ENCODE data around the gene SSBP3.
A peak's percentile ranks its signal among the peaks of the same experiment; 100 is the strongest.

SSBP3 gene

GRCh38 chr1:54311506-54311905, 94.7 kb downstream of the SSBP3 start:
- DNase-seq (ENCODE audit: low read depth) = no peak
- TF ChIP-seq, protein P1, sequence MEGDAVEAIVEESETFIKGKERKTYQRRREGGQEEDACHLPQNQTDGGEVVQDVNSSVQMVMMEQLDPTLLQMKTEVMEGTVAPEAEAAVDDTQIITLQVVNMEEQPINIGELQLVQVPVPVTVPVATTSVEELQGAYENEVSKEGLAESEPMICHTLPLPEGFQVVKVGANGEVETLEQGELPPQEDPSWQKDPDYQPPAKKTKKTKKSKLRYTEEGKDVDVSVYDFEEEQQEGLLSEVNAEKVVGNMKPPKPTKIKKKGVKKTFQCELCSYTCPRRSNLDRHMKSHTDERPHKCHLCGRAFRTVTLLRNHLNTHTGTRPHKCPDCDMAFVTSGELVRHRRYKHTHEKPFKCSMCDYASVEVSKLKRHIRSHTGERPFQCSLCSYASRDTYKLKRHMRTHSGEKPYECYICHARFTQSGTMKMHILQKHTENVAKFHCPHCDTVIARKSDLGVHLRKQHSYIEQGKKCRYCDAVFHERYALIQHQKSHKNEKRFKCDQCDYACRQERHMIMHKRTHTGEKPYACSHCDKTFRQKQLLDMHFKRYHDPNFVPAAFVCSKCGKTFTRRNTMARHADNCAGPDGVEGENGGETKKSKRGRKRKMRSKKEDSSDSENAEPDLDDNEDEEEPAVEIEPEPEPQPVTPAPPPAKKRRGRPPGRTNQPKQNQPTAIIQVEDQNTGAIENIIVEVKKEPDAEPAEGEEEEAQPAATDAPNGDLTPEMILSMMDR (IDR thresholded peaks at IDR 0.05; ENCODE audit: insufficient read depth, low read depth, low read length, missing control alignments) = no peak

DNA sequence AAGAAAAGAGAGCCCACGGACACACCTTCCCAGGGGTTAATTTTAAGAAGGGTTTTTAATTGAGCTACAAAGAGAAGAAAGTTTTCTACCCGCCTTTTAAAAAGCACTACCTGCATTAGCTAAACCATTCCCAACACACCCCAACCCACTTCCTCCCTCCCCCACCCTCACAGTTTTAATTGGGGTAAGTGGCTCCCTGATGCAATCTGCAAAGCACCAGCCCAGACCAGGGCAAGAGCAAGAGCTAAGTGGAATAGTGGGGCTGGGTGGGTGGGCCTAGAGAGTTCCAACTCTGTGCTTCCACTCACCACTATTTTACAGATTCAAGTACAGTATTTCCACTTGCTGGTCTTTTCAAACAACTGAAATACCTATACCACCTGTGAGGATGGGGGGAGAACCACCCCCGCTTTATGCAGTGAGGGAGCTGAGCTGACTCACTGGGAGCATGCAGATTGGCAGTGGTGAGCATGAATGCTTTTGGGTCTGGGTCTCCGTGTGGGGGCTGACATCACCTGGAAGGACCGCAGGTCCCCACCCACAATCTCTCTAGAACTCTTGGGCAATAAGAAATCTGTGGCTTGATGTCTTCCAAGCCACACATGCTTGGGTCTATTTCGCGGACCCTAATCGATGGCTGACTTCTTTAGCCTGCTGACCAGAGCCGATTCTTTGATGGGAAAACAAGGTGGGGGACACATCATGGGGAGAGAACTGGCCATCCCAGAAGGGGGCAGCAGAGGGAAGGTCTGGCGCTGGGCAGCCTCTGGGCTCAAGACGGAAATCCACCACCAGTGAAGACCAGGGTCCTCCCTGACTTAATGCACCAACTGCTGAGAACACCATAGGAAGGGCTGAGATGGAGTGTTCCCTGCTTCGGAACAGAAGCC, 95.5 kb downstream of the SSBP3 start:
- peak; percentile 34 for DNase-seq (ENCODE audit: low read depth)
- H3K4me3 ChIP-seq (ENCODE audit: low read depth, low read length) = no peak overlapping the region
- TF ChIP-seq, protein P1 (IDR thresholded peaks at IDR 0.05; ENCODE audit: insufficient read depth, low read depth, low read length, missing control alignments) = peak; percentile 26

More at GRCh38 chr1:54311506-54311905, 94.7 kb downstream of the SSBP3 start:
- H3K4me3 ChIP-seq (ENCODE audit: low read depth, low read length) = no peak overlapping the region

- no peak for DNase-seq (ENCODE audit: low read depth)
- H3K4me3 ChIP-seq (ENCODE audit: low read depth, low read length) = no peak overlapping the region
- TF ChIP-seq, protein P1 (IDR thresholded peaks at IDR 0.05; ENCODE audit: insufficient read depth, low read depth, low read length, missing control alignments) = no peak
These were observed 96.4 kb downstream of the SSBP3 start for GRCh38 chr1:54309631-54310366.

DNA sequence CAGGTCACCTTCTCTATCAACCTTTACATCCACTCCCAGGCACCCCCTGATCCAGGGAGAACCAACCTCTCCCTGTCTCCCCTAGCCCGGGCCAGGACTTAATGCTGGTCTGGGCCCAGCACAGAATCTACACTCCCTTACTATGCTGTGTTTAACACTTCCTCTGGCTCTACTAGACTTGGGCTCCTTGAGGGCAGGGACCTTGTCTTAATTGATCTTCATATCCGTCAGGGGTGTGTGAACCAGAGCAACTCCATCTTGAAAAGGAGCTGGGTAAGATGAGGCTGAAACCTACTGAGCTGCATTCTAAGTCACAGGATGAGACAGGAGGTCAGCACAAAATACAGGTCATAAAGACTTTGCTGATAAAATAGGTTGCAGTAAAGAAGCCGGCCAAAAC, 98.9 kb downstream of the SSBP3 start:
- DNase-seq (ENCODE audit: low read depth) = no peak
- TF ChIP-seq, protein P1 (IDR thresholded peaks at IDR 0.05; ENCODE audit: insufficient read depth, low read depth, low read length, missing control alignments) = no peak
- H3K4me3 ChIP-seq (ENCODE audit: low read depth, low read length) = no peak overlapping the region

DNA sequence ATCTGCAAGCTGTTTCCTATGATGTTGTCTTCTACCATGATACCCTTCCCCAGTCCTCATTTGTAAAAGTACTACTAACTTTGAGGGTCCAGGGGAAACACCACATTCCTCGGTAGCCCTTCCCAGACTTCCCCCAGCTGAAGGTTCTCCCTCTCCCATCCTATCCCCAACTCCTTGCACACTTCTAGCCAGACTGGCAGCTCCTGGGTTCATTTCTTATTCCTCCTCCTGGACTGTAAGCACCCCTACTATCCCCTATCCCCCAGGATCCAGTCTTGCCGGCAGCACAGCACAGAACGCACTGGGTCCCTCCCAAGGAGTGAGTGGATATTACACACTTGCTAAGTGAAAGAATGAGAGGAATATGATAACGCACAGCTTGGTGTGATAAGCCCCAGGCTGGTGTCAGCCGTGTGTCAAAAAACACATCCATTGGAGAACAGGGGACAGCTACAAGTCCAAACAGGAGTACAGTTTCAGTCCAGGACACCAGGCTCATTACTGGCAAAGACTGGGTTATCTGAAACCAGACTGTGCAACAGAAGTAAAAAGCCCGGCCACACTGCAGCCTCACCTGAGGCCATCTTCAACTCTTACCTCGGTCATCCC, 100.2 kb downstream of the SSBP3 start:
- DNase-seq (ENCODE audit: low read depth) = no peak
- TF ChIP-seq, protein P1 (IDR thresholded peaks at IDR 0.05; ENCODE audit: insufficient read depth, low read depth, low read length, missing control alignments) = no peak
- H3K4me3 ChIP-seq (ENCODE audit: low read depth, low read length) = no peak overlapping the region

DNA sequence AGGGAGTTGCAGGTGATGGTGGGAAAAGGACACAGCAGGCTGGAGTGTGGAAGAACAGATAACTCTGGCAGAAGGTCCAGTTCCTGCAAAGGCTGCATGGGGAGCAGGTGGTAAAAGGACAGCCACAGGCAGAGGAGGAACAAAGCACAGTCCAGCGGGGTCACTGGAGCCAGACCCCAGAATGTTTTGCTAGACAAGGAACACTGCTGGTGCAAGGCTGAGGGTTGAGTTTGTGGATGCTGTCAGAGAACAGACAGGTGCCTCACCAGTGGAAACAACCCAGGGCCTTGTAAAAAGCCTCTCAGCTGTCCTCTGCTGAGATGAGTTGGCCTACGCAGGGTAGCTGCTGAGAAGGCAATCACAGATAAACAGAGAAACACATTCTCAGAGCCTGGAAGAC, 101.7 kb downstream of the SSBP3 start:
- no peak overlapping the region for H3K4me3 ChIP-seq (ENCODE audit: low read depth, low read length)
- TF ChIP-seq, protein P1 (IDR thresholded peaks at IDR 0.05; ENCODE audit: insufficient read depth, low read depth, low read length, missing control alignments) = no peak
- DNase-seq (ENCODE audit: low read depth) = no peak
